NB4 (cell line): Measurements from ENCODE around the gene LDAH.

Experiments
- DNase-seq: peaks from one replicate; pipeline ENCODE4 v3.0.0; 2010; ENCODE audit warnings: low read depth
- H3K4me3 ChIP-seq: one replicate; pipeline ENCODE4 v1.5.1; 2011; ENCODE audit warnings: mild to moderate bottlenecking, low read depth, low read length, moderate library complexity
- CTCF ChIP-seq: IDR thresholded peaks from one replicate; pipeline ENCODE4 v1.5.1; 2012; ENCODE audit warnings: low read depth, low read length
- MAX ChIP-seq: IDR thresholded peaks from 2 replicates; pipeline ENCODE4 v1.6.1; 2011; ENCODE audit warnings: low read depth, low read length
- MYC ChIP-seq: IDR thresholded peaks from 2 replicates; pipeline ENCODE4 v1.6.1; 2011; ENCODE audit warnings: low read depth, low read length
- POLR2A ChIP-seq: IDR thresholded peaks from 2 replicates; pipeline ENCODE4 v1.6.1; 2011; ENCODE audit warnings: mild to moderate bottlenecking; ENCODE audit not compliant: insufficient read length; ENCODE audit errors: extremely low read depth

The LDAH gene

GRCh38 chr2:20643826-20644225, 179.1 kb downstream of the LDAH start:
- no peak overlapping the region for H3K4me3 ChIP-seq
- TF ChIP-seq MAX (no peak), POLR2A (no peak), CTCF (no peak)
- DNase-seq, result no peak

- TF ChIP-seq MAX (no peak), CTCF (no peak), MYC (no peak), POLR2A (no peak)
- no peak for DNase-seq
- H3K4me3 ChIP-seq, result no peak overlapping the region
Measured at GRCh38 chr2:20643060-20643459, 179.8 kb downstream of the LDAH start.

GRCh38 chr2:20642055-20642971, 180.6 kb downstream of the LDAH start:
- H3K4me3 ChIP-seq, result no peak overlapping the region
- peak; percentile 78 for DNase-seq
- TF ChIP-seq POLR2A, result no peak
- no peak for TF ChIP-seq MAX
- TF ChIP-seq CTCF, result peak; percentile 93
- TF ChIP-seq MYC, result no peak

- no peak overlapping the region for H3K4me3 ChIP-seq
- DNase-seq, result no peak
- TF ChIP-seq MAX (no peak), CTCF (no peak), MYC (no peak), POLR2A (no peak)
Measured at GRCh38 chr2:20641123-20641985, 181.5 kb downstream of the LDAH start.

- no peak overlapping the region for H3K4me3 ChIP-seq
- DNase-seq, result no peak
- TF ChIP-seq CTCF (no peak), MYC (no peak)
Measured at GRCh38 chr2:20640411-20641122, 182.3 kb downstream of the LDAH start.
